AG08395 (cell line): ENCODE measurements around the gene SMARCC2.
"Not testable (repeated sequence)": the region's sequence is repeated elsewhere in the genome, so short reads cannot be mapped to it uniquely, and the experiment has no call there.

Experiments used
- DNase-seq: peaks from one replicate; pipeline ENCODE4 v3.0.0; 2012; ENCODE audit warnings: mixed read lengths, low spot score

SMARCC2 gene

GRCh38 chr12:56163533-56164344, 25.5 kb downstream of the SMARCC2 start:
- DNase-seq, result no peak

DNA sequence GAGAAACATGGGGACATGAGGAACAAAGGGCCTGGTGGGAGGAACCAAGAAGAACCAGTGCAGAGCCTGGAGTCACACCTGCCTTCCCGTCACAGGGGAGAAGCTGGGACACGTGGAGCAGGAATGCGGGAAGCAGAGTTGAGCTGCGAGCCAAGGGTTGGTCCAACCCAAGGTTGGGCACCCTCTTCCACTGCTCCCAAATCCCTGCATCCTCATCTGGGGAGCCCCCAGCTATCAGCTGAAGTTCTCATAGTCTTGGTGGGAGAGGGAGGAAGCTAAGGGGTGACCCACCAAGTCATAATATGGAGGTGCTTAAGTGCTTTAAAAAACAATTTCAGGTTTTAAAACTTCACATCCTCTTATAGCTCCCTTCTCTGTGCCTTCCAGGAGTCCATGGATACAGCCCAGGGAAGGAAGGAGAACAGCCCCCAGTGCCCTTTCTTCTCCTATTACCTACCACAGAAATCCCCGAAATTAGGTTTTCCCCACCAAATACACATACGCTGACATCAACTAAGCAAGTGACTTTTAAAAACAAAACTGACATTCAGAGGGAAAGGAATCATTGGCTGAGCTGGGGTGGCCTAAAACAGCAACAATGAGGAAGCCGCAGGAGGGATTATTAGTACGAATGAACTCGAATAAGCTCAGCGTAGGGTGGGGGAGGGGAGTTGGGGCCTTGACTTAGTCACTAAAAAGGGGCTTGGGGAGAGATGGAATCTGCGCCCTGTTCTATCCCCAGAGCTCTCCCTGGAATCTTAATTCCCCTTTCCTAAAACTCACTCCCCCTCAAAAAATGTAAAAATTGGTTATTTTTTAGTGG, 26.6 kb downstream of the SMARCC2 start:
- no peak for DNase-seq

- no peak for DNase-seq
These were observed 27.5 kb downstream of the SMARCC2 start for GRCh38 chr12:56161690-56162351.

GRCh38 chr12:56160894-56161689, 28.2 kb downstream of the SMARCC2 start:
- no peak for DNase-seq

GRCh38 chr12:56160193-56160763, 29.0 kb downstream of the SMARCC2 start:
- DNase-seq, result peak; percentile 25

- DNase-seq, result no peak
These were observed 29.6 kb downstream of the SMARCC2 start for GRCh38 chr12:56159482-56160192.

- DNase-seq, result peak; percentile 76
These were observed 30.3 kb downstream of the SMARCC2 start for GRCh38 chr12:56158926-56159461.

GRCh38 chr12:56158029-56158925, 31.0 kb downstream of the SMARCC2 start, which contains the start of gene MYL6:
TSS of gene MYL6 (plus strand) at chr12:56158359. CDS start at chr12:56158402, 43 bp downstream.
- peak; percentile 95 for DNase-seq

DNA sequence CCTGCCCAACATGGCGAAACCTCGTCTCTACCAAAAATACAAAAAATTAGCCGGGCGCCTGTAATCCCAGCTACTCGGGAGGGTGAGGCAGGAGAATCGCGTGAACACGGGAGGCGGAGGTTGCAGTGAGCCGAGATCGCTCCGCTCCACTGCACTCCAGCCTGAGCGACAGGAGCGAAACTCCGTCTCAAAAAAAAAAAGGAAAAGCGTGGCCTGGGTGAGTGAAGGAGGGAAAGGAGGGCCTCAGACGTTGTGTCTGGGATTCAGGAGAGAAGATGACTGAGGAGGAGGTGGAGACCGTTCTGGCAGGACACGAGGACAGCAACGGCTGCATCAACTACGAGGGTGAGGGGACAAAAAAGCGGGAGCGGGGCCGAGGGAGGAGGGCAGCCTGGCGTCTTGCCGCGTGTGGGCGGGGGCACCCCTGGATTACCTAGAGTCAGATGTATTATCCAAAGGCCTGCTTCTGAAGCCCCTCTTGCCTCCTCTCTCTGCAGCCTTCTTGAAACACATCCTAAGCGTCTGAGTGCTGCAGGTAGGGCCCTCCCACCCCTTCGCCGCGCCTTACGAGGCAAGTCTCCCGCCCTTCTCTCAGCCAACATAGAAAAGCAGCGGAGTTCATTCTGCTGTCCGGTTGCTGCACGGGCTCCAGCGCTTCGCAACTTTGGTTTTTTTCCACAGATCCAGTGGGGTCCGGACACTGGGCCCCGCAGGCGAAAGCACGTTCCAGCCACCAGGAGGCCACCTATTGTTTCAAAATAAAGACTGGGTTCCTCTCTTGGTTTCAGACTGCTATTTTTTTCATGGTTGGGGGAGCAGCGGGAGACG, 31.9 kb downstream of the SMARCC2 start:
- DNase-seq, result peak; percentile 81

DNA sequence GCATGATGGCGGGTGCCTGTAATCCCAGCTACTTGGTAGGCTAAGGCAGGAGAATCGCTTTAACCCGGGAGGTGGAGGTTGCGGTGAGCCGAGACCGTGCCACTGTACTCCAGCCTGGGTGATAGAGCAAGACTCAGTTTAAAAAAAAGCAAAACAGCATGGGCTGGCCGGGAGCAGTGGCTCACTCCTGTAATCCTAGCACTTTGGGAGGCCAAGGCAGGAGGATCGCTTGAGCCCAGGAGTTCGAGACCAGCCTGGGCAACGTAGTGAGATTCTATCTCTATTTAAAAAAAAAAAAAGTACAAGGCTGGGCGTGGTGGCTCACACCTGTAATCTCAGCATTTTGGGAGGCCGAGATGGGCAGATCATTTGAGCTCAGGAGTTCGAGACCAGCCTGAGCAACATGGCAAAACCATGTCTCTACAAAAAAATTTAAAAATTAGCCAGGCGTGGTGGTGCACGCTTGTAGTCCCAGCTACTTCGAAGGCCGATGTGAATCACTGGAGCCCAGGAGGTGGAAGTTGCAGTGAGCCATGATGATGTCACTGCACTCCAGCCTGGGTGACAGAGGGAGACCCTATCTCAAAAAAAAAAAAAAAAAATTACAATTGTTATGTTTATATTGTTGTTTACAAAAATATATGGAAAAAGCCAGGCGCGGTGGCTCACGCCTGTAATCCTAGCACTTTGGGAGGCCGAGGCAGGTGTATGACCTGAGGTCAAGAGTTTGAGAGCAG, 32.7 kb downstream of the SMARCC2 start:
- DNase-seq, result not testable (repeated sequence)

GRCh38 chr12:56155256-56155845, 33.9 kb downstream of the SMARCC2 start:
- no peak for DNase-seq

- no peak for DNase-seq
These were observed 34.5 kb downstream of the SMARCC2 start for GRCh38 chr12:56154818-56155217.

DNA sequence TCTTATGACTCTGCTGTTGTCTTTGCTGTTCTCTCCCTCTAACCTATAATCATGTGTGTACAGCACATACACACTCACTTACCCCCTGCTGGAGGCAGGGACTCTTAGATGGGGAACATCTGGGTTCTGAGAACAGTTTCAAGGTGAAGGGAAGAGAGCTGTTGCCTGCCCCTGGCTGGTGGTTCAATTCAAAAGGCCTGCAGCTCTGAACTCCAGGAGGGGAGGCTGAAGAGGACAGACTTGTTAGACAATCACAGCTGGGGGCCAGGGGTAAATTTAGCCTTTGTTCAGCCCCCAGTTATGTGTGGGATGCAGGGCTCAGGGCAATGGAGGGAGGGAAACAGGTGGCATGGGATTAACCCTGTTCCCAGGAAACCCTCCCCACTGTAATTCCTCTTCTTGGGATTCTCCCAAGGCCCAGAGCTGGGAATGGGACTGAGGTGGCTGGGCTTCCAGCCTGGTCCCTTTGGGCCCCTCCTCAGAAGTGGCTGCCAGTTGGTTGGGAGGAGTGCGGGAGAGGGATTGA, 35.0 kb downstream of the SMARCC2 start:
- no peak for DNase-seq

DNA sequence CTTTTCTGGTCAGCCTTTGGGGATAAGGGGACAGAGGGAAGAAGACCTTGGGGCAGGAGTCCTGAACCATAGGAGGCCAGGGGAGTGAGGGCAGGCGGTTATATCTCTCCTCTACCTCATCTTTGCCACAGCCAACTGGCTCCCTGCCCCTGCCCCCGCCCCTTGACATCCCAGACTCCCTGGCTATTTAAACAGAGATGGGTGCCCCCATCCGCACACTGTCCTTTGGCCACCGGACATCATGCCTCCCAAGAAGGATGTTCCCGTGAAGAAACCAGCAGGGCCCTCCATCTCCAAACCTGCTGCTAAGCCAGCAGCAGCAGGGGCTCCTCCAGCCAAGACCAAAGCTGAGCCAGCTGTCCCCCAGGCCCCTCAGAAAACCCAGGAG, 35.6 kb downstream of the SMARCC2 start:
- DNase-seq, result no peak

DNA sequence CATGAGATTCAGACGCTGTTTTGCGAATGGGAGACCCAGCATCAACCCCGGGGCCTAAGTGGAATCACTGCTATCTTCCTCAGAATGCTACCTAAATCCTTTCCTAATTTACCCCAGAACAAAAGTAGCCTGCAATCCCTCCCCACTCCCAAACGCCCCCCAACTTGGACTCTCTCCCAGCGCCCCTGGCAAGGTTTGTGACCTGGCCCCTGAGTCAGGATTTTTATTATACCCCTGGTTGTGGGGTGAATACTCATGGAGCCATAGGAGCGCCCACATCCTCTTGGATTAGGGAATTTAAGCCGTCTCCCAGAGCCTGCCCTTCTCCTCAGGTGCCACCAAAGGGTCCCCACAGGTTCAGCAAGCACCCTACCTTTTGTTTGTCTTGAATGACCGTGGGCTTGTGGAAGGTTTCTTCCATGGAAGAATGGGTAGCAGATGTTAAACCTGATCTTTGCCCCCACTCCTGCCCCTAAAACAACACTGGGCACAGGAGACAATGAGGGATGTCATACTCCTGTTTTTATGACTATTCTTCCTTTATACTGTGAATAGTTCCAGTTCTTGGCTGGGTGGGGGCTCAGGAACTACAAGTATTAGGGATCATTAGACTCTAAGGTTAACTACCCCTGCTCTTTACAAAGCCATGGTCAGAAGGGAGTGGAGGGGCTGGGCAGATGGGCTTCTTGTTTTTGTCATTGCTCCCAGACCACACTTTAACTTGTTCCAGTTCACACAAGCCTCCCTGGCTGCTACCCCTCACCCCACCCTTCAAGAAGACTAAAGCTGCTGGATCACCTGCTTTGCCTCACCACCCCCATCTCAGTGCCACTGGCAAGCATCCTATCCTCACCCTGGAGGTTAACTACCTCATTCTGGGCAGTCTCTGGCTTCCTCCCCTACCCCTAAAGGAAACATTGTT, 36.3 kb downstream of the SMARCC2 start:
- DNase-seq, result no peak
